Ectodermal cell (in vitro differentiated cells): ENCODE measurements around the gene BTBD8. TPM values are rescaled to one million over a fixed set of nuclear protein-coding genes. Genes with fewer than 3 reads are reported as not detected.
A peak's percentile ranks its signal among the peaks of the same experiment; 100 is the strongest.

Experiments
- H3K27ac ChIP-seq: 2 replicates; pipeline ENCODE4 v1.7.0; 2013; ENCODE audit warnings: mild to moderate bottlenecking, low read depth, low read length; ENCODE audit not compliant: insufficient read depth, poor library complexity, severe bottlenecking
- H3K27me3 ChIP-seq: 2 replicates; pipeline ENCODE4 v1.7.0; 2013; ENCODE audit warnings: mild to moderate bottlenecking, low read length; ENCODE audit not compliant: insufficient read depth, control insufficient read depth, poor library complexity, severe bottlenecking
- H3K36me3 ChIP-seq: one replicate; pipeline ENCODE4 v1.7.0; 2013; ENCODE audit warnings: low read length; ENCODE audit not compliant: control insufficient read depth, insufficient read depth
- H3K4me1 ChIP-seq: one replicate; pipeline ENCODE4 v1.7.0; 2013; ENCODE audit warnings: low read length; ENCODE audit not compliant: control insufficient read depth, insufficient read depth
- H3K4me3 ChIP-seq: 2 replicates; pipeline ENCODE4 v1.7.0; 2013; ENCODE audit warnings: low read depth, low read length, control low read depth; ENCODE audit not compliant: insufficient read depth
- H3K9me3 ChIP-seq: 2 replicates; pipeline ENCODE4 v1.7.0; 2013; ENCODE audit warnings: mild to moderate bottlenecking, low read length, moderate library complexity; ENCODE audit not compliant: control insufficient read depth
- WGBS, 2 experiments: methylation state at CpG; one replicate each; pipeline ENCODE4 v1.1.7; 2013; ENCODE audit warnings: missing lambda C conversion rate in 2 of 2; 5-methylcytosine and 5-hydroxymethylcytosine counted together
- polyA plus RNA-seq, 4 experiments: library from polyadenylated mRNA; stranded (reverse); fragments of 50-300 nt; gene quantifications; one replicate each; pipeline ENCODE4 v1.2.3, GENCODE V29; 2013

BTBD8 gene
- polyA plus RNA-seq (2013, experiment 1 of 4): 4.6 TPM
- 3.0 TPM for polyA plus RNA-seq (2013, experiment 2 of 4)
- 3.5 TPM for polyA plus RNA-seq (2013, experiment 3 of 4)
- polyA plus RNA-seq (2013, experiment 4 of 4): 3.5 TPM

DNA sequence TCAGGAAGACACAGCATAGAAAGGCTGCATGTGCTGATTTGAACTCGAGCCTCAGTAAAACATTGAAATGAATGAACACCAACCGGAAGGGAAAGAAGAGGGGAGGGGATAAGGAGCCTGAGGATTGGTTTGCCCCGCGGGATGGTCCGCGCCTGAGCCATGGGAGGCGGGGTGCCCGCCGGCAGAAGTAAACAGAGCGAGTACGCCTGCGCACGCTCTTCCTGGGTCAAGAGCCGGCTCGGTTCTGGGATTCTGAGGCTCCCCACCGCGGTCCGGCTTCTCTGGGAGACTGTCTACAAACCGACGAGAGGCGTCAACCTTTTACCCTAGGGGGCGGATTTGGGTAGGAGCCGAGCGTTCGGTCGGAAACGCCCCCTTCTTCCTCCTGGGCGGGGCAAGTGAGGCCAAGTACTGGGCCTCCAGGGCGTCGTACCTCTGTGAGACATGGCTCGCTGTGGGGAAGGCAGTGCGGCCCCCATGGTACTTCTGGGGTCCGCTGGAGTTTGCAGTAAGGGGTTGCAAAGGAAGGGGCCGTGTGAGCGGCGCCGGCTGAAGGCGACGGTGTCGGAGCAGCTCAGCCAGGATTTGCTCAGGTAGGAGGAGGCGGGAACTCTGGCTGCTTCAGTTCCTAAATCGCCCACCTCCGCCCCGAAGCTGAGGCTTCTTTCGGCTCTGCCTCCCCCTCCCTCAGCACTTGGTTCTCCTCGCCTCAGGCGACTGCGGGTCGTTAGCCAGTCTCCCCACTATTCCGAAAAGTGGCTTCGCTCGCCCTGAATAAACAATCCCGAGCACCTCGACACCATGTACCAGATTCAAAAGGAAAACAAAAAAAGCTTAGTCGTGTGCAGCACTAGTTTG, at the start of gene BTBD8:
Gene BTBD8 (plus strand): TSS at position 218 of the 858 bp plus-strand sequence. CDS start 227 bp downstream, at position 445.
- WGBS, 2 experiments: 0 to 1% methylated on average over 55 of the region's 55 CpGs
- no peaks in the 10 kb centered on the region for H3K9me3 ChIP-seq
- no peak within 1 kb of the TSS for H3K27ac ChIP-seq

DNA sequence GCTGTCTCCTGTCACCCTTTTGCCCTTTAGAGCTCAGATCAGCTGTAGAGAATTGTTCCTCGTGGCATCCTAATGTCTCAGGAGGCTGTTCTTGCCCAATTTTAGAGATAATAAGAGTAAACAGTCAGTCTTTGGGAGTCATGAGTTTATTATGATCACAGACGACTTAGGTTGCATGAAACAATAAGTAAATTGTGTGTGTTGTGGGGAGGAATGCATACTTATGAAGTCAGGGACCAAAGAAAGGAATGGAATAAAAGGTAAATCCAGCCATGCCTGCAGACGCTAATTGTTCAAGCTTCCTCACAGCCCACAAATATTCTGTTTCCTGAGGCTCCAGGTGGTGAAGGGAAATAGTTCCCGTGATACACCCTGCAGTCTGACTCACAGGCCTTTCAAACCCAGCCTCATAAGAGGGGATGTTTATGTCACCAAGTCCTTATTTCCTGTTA, 49.5 kb upstream of the BTBD8 start:
- Histone ChIP-seq H3K4me1 (peaks cover 11% of the 10 kb centered on the region), H3K36me3 (no peaks in the 10 kb centered on the region), H3K4me3 (peak overlapping the region; percentile 67), H3K9me3 (no peaks in the 10 kb centered on the region), H3K27ac (no peak overlapping the region), H3K27me3 (peaks cover 22% of the 10 kb centered on the region)
- WGBS, 2 experiments: 52 to 56% methylated on average over 4 of the region's 4 CpGs

More for the DNA sequence above, at the start of gene BTBD8:
- peak within 1 kb of the TSS; percentile 75 for H3K4me3 ChIP-seq
- H3K4me1 ChIP-seq: no peaks in the 10 kb centered on the region
- no peaks in the 10 kb centered on the region for H3K27me3 ChIP-seq
- H3K36me3 ChIP-seq: no peaks in the 10 kb centered on the region

DNA sequence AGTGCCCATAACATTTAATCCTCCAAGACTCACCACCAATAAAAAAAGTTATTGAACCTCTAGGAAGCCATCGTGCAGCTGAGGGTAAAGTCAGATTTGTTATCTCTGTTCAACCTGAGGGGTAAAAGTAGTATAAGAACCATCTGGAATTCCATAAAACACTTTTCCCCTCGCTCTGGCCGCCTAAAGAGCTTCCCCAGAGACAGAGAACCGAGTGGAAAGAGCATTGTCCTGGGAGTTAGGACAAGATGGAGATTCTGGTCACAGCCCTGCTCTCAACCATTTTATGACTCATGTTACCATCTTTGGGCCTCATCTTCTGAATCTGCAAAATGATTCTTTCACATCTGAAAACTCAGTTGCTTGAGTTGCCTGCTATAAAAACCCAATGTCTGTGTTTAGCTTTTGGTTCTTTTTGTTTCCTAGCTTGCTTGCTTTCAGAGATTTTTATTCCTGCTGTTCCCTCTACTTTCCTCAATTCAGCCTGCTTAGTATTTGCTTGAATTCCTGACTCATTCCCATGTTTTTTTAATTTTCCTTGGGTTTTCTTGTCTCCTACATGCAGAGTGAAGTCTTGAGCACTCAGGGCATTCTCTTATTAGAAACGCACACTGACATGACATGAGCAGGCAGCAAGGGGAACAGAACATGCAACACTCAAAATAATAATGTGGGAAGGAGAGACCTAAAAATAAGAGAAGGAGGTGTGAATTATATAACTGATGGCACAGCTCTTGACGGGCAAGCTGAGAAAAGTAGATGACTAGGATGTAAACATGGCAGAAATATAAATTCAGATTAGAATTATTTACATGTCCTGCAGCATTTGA, 48.6 kb upstream of the BTBD8 start:
- Histone ChIP-seq H3K4me1 (peaks cover 11% of the 10 kb centered on the region), H3K4me3 (no peak overlapping the region), H3K9me3 (no peaks in the 10 kb centered on the region), H3K27me3 (peaks cover 22% of the 10 kb centered on the region), H3K36me3 (no peaks in the 10 kb centered on the region), H3K27ac (no peak overlapping the region)
- 89 to 93% methylated on average over 6 of the region's 6 CpGs for WGBS, 2 experiments

DNA sequence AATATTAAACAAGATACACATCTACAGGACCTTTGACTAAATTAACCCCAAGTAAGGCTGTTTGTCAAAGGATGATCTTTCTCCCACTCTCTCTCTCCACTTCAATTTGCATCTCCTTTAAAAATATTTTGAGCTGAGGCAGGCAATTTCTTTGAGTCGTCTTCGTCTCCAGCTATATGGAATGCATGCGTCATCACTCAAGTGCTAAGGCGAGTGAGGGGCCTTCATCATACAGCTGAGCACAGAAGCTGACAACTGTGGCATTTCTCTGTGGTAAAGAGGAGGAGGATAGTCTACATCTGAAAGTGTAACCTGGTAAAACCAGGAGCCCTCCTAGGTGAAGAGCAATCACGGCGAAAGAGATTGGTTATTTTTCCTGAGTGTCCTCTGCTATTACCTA, 42.7 kb upstream of the BTBD8 start:
- Histone ChIP-seq H3K4me3 (no peak overlapping the region), H3K4me1 (no peaks in the 10 kb centered on the region), H3K36me3 (no peaks in the 10 kb centered on the region), H3K27me3 (no peaks in the 10 kb centered on the region), H3K27ac (no peak overlapping the region), H3K9me3 (no peaks in the 10 kb centered on the region)
- 75 to 77% methylated on average over 6 of the region's 6 CpGs for WGBS, 2 experiments

DNA sequence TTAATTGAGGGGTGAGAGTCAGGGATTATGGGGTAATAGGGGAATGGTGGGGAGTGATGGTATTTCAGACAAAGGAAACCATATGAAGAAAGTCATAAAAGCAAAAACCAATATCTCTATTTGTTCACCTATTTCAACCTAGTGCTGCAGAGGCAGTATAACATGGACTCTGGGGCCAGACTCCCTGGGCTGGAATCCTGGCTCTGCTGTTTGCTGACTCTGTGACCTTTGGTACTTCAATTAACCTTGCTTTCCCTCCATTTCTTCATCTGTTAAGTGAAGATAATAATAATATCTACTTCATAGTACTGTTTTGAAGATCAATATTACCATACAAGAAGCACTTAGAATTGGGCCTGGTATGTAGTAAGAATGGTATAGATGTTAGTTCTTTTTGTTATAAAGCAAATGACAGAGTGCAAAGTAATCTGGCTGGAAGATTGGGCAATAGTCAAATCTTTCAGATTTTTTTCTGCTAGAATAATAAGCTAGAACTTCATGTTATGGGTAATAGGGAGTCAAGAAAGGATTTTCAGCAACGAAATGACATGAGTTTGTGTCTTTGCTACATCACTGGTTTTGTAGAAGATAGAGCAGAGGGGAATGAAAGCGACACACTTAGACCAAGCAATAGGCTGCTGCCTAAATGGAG, 41.3 kb upstream of the BTBD8 start:
- no peaks in the 10 kb centered on the region for H3K4me1 ChIP-seq
- 94 to 96% methylated on average over 2 of the region's 2 CpGs for WGBS, 2 experiments
- no peak overlapping the region for H3K27ac ChIP-seq
- no peaks in the 10 kb centered on the region for H3K9me3 ChIP-seq
- H3K36me3 ChIP-seq: no peaks in the 10 kb centered on the region
- H3K4me3 ChIP-seq: no peak overlapping the region
- H3K27me3 ChIP-seq: no peaks in the 10 kb centered on the region

DNA sequence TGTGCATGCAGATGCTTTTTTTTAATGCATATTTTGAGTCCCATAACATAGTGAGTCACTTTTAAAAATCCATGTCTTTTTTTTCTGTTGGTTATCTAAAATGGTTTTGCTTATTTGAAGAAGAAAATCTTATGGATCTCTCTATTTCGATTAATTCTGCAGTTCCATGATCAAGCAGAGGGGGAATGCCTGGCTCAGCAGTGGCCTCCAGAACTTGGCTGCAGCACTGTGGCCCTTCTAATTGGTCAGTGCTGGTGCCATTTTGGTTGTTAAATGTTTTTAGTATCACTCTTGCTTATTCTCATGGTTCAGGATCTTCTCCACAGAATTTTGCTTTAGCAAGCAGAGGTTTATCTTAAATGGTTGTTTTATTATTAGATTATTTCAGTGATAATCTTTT, 39.2 kb upstream of the BTBD8 start:
- H3K27ac ChIP-seq: no peak overlapping the region
- H3K4me3 ChIP-seq: no peak overlapping the region
- no peaks in the 10 kb centered on the region for H3K36me3 ChIP-seq
- no peaks in the 10 kb centered on the region for H3K27me3 ChIP-seq
- whole genome bisulfite sequencing, 2 experiments: 92% methylated on average over 1 of the region's 1 CpG
- no peaks in the 10 kb centered on the region for H3K9me3 ChIP-seq
- no peaks in the 10 kb centered on the region for H3K4me1 ChIP-seq

DNA sequence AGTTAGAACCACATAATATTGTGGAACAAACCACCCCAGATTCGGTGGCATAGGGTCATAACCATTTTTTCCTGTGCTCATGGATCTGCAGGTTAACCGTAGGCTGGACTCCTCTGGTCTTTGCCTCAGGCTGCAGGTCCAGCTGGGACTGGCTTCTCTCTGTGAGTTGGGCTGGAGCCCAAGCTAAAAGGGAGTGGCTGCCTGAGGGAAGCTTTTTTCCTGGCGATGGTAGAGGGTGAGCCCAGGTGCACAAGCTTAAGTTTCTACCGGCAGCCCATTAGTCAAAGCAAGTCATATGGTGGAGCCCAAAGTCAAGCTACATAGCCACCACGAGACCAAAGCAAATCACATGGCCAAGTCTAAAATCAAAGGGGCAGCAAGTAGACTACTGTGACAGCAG, 36.5 kb upstream of the BTBD8 start:
- H3K36me3 ChIP-seq: no peaks in the 10 kb centered on the region
- H3K4me3 ChIP-seq: no peak overlapping the region
- WGBS, 2 experiments: 88 to 89% methylated on average over 5 of the region's 5 CpGs
- H3K27me3 ChIP-seq: no peaks in the 10 kb centered on the region
- H3K27ac ChIP-seq: no peak overlapping the region
- H3K4me1 ChIP-seq: no peaks in the 10 kb centered on the region
- H3K9me3 ChIP-seq: no peaks in the 10 kb centered on the region

DNA sequence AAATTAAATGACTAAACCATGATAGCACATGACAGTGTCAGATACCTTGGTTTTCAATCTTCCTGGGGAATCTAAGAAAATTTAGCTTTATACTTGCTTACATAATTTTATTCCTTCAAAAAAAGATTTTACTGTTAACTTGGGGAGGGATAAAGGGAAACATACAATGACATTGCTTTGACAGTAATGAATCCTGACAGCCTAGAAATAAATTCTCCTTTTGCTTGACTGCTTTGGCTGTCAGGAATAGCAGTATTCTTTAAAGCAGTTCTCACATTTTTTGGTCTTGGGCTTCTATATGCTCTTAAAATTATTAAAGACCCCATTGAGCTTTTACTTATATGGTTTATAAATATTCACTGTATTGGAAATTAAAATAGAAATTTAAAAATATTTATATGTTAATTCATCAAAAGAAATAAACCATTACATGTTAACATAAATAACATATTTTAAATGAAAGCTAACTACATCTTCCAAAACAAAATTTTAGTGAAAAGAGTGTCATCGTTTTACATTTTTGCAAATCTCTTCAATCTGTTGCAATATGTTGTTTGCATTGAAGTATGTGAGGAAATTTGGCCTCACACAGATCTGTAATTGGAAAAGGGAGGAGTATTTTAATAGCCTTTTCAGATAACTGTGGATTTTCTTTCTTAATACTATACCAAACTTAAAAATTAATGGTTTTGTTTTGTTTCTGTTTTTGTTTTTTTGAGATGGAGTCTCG, 34.2 kb upstream of the BTBD8 start:
- no peak overlapping the region for H3K4me3 ChIP-seq
- H3K27ac ChIP-seq: no peak overlapping the region
- 71 to 100% methylated on average over 1 to 2 of the region's 2 CpGs for WGBS, 2 experiments
- no peaks in the 10 kb centered on the region for H3K27me3 ChIP-seq
- H3K9me3 ChIP-seq: no peaks in the 10 kb centered on the region
- H3K36me3 ChIP-seq: no peaks in the 10 kb centered on the region
- no peaks in the 10 kb centered on the region for H3K4me1 ChIP-seq

DNA sequence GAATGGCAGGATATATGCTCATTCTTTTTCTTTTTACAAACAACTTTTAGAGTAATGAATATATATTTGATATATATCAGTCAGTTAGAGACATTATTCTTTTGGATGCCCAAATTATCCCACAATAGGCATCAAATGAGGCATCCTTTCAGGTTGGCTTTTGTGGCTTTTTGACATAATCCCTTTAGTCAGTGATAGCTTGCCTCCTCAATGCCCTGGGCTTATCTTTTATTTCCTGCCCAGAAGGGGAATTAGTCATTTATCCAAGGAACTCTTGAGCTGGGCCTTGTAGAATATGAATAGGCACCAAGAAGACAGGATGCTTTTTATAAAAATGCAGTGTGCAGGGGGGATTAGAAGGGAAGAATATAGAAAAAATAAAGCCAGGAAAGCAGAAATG, 28.2 kb upstream of the BTBD8 start:
- Histone ChIP-seq H3K4me1 (no peaks in the 10 kb centered on the region), H3K27ac (no peak overlapping the region), H3K4me3 (no peak overlapping the region), H3K27me3 (no peaks in the 10 kb centered on the region), H3K36me3 (no peaks in the 10 kb centered on the region), H3K9me3 (no peaks in the 10 kb centered on the region)
